Superior temporal gyrus (tissue), 1 donor: ENCODE data around the gene SMYD3.

Source experiments
- DNase-seq: peaks from one replicate; pipeline ENCODE4 v3.0.0-alpha.2; 2016; ENCODE audit errors: extremely low spot score

The SMYD3 gene

GRCh38 chr1:246214708-246215509, 292.2 kb downstream of the SMYD3 start:
- peak; percentile 61 for DNase-seq

- DNase-seq: no peak
Observed at GRCh38 chr1:246213947-246214346, 293.1 kb downstream of the SMYD3 start.

- DNase-seq: no peak
Observed at GRCh38 chr1:246213502-246213901, 293.6 kb downstream of the SMYD3 start.

GRCh38 chr1:246213036-246213435, 294.0 kb downstream of the SMYD3 start:
- DNase-seq: no peak

GRCh38 chr1:246212013-246212412, 295.1 kb downstream of the SMYD3 start:
- DNase-seq: no peak

- peak; percentile 36 for DNase-seq
Observed at GRCh38 chr1:246210756-246211155, 296.3 kb downstream of the SMYD3 start.

GRCh38 chr1:246208105-246208504, 299.0 kb downstream of the SMYD3 start:
- DNase-seq: no peak

- DNase-seq: no peak
Observed at GRCh38 chr1:246203180-246203579, 303.9 kb downstream of the SMYD3 start.

GRCh38 chr1:246200738-246201137, 306.3 kb downstream of the SMYD3 start:
- no peak for DNase-seq

GRCh38 chr1:246200225-246200624, 306.9 kb downstream of the SMYD3 start:
- no peak for DNase-seq

GRCh38 chr1:246199086-246199645, 307.9 kb downstream of the SMYD3 start:
- DNase-seq: no peak

GRCh38 chr1:246198115-246198816, 308.8 kb downstream of the SMYD3 start:
- DNase-seq: no peak

GRCh38 chr1:246197076-246197475, 310.0 kb downstream of the SMYD3 start:
- no peak for DNase-seq

GRCh38 chr1:246195296-246195695, 311.8 kb downstream of the SMYD3 start:
- no peak for DNase-seq

- no peak for DNase-seq
Observed at GRCh38 chr1:246193537-246193936, 313.5 kb downstream of the SMYD3 start.

GRCh38 chr1:246189126-246189525, 318.0 kb downstream of the SMYD3 start:
- DNase-seq: no peak

GRCh38 chr1:246187834-246188372, 319.2 kb downstream of the SMYD3 start:
- no peak for DNase-seq

GRCh38 chr1:246184503-246184902, 322.6 kb downstream of the SMYD3 start:
- no peak for DNase-seq

GRCh38 chr1:246182149-246182851, 324.8 kb downstream of the SMYD3 start:
- no peak for DNase-seq

- DNase-seq: no peak
Observed at GRCh38 chr1:246181241-246181640, 325.8 kb downstream of the SMYD3 start.

- DNase-seq: no peak
Observed at GRCh38 chr1:246179401-246179800, 327.7 kb downstream of the SMYD3 start.

- DNase-seq: no peak
Observed at GRCh38 chr1:246178717-246179311, 328.3 kb downstream of the SMYD3 start.
